Head of caudate nucleus (tissue), 42 donors: Measurements from ENCODE around the gene CADM1.
A peak's percentile ranks its signal among the peaks of the same experiment; 100 is the strongest.

Experiments
- DNase-seq, 42 donors: peaks; one replicate each; pipeline versions ENCODE4 v3.0.0 to v3.0.0-alpha.2; 2020 to 2021; ENCODE audit warnings: mixed read lengths in 7 of 42
- intact Hi-C: fragments of 100-400 bp; cut with DNase I; formaldehyde crosslinking; loops from one replicate; pipeline ENCODE4 v1.15.0; 2022

Gene CADM1

DNA sequence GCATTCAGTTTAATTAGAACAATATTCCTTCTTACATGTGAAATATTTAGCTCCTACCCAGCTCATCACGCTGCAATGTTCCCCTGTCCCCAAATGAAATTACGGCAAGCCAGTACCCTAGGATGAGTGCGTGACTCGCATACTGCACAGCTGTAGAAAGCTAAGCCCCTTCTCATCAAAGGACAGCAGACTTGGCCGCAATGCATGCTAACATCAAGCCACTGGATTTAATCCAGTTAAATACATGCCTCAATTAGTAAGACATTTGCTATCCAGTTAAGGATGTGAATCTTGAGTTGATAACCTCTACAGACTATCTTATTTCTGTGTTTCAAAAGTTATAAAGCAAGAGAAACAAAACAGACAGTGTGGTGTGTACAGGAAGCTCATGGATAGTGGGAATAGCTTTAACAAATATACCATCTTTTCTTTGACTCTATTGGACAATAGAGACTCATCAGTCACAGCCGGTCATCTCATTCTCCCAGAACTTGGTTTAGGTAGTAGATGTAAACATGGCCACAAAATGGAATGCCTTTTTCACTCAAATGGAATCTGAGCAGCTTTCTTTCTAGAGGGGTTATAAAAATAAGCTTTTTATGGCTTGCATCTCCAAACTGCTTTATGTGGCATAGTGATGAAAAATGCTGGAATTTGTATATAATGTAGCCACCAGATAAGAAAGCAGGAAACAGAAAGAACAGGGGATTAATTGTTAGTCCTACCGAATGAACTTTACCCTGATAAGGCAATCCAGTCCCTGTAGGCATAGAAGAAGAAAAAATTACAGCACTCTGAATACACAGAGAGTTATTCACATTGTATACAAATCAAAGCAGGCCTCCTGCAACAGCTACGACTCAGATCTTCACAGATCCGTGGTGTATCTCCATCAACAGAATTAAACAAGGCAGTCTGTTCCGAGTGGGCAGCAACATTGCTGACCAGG lies 224.1 kb downstream of the CADM1 start:
- intact Hi-C loops: no loop called here
- no peak for DNase-seq

- intact Hi-C loops: no loop called here
- peak in 1 of 42 donors; percentile 46 for DNase-seq
Measured at GRCh38 chr11:115276799-115277198, 227.4 kb downstream of the CADM1 start.

DNA sequence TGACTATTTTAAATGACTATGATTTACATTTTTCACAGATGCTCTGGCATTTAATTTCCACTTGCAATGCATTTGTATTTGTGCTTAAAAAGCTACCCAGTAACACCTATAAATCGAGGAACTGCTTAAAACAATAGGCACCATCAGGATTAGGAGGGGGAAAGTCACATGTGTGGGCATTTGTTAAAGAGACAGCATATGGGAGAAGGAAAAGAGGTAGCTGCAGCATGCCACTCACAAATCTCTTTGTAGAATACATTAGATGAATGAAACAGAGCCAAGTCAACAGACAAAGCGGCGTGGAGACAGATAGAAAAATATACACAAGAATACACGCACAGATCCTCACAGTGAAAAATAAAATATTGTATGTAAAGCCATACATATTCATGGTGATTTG lies 228.0 kb downstream of the CADM1 start:
- intact Hi-C loops: no loop called here
- no peak for DNase-seq

DNA sequence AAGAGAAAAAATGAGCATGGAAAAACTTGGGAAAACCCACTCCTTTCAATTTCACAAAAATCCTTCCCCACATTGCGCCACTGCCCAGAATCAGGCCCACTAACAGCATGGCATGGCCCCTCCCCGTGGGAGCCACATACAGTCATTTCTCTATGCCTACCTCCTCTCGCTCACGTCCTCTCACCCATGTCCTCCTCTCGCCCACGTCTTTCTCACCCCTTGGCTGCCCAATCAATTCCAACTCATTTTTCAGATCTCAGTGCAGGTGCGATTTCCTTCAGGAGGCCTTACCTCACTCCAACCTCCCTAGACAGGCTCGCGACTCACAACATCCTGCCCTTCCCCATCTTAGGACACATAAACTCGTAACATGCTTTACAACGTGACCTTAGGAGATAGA lies 229.2 kb downstream of the CADM1 start:
- intact Hi-C loops: no loop called here
- DNase-seq: no peak

DNA sequence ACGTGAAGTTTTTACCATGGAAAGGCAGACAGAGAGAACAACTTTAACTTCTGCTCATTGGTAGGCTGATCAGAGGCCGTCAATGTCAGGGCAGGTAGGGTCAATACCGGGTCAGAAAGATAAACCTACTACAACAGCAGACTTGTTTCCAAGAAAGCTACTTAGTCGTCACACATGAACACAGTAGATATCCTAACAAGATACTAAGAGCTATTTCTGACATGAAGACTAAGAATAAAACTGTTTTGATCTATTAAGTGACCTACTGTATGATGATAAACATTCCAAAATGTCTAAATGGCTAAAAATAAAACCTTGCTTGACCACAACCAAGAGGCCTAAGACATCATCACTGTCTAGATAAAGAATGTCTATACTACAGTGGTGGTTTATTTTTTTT lies 231.3 kb downstream of the CADM1 start:
- DNase-seq: no peak
- intact Hi-C loops: no loop called here

- intact Hi-C loops: no loop called here
- no peak for DNase-seq
Measured at GRCh38 chr11:115271643-115272042, 232.6 kb downstream of the CADM1 start.

GRCh38 chr11:115269191-115269950 lies 234.8 kb downstream of the CADM1 start:
- intact Hi-C loops: no loop called here

DNA sequence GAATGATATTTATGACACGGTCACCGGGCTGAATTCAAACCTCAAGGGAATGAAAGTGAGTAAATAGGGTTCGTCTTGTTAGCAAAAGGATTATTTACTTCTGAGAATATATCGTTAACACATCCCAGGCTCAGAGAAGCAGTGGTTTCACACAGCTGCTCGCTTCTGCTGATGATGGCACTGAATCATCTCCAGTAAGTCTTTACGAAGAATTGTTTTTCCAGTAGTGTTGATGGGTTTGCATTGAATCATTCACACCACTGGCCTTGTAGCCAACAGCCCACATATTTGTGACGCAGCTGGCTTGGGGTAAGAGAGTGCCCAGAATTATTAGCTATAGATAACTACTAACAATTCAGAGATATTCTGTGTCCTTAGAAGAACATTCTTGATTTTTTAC lies 236.3 kb downstream of the CADM1 start:
- intact Hi-C loops: no loop called here
- DNase-seq: no peak

More at GRCh38 chr11:115269191-115269950, 234.8 kb downstream of the CADM1 start:
- peak in 8 of 42 donors; percentile 12 to 51 (median 46) for DNase-seq

DNA sequence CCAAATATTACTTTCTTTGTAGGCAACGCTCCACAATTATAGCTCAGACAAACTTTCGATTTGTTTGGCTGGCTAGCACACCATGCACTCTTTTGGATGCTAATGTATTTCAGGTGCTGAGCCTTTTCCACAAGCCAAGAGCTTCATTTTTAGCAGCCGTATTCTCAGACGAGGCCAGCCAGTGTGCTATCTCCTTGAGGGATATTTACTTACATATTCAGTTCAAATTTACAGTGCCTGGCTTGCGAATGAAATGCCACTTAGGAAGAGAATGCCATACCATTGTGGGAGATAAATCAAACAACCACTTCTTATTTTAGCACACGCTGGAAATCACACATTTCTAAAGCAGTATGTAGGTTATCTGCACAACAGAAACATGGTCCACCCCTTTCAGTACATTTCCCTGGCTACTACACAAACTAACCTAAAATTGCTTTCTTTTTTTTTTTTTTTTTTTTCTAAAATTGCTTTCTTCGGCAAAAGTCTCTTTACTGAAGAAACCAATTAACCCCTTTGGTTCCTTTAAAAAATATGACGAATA lies 236.9 kb downstream of the CADM1 start:
- no peak for DNase-seq
- intact Hi-C loops: no loop called here

DNA sequence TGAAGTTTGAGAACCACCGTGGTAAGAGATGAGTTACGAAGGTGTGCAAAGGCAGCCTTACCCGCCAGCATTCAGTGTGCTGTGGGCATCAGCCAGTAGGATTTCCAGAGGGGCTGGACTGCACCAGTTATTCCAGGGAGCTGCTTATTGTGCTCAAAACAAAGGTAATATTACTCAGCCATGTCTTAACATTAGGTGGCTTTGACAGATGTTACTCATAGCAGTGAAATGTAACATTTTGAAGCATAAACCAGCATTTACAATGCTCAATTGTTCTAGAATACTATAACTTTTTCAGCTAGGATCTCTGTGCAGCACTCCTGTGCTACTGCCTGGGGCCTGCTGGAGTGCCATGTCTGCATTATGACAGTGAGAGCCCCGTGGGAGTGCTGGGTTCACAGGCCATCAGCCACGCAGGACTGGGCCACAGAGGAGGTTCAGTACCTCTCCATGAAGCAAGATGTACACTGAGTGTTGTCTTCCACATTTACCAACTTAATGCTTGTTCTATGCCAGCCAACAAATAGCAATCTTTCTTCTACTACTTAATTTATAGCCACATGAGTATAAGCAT lies 238.1 kb downstream of the CADM1 start:
- no peak for DNase-seq
- intact Hi-C loops: no loop called here

- intact Hi-C loops: no loop called here
Measured at GRCh38 chr11:115263799-115264656, 240.2 kb downstream of the CADM1 start.

GRCh38 chr11:115258216-115258615 lies 246.0 kb downstream of the CADM1 start:
- intact Hi-C loops: no loop called here
- no peak for DNase-seq

More at GRCh38 chr11:115263799-115264656, 240.2 kb downstream of the CADM1 start:
- DNase-seq: peak in 1 of 42 donors; percentile 32

DNA sequence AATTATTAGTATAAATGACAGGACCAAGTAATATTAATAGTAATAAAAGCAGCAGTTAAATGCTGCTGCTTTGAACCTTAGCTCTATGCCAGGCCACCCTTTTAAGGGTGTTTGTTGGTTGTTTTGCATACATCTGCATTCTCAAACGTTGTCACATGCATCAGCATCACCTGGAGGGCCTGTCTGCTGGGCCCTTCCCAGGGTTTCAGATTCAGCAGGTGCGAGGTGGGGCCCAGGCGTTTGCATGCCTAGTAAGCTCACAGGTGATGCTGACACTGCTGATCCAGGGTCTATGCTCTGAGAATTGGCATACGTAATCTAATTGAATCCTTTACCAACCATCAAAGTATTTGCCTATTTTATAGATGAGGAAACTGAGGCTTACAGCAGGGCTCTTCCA lies 246.5 kb downstream of the CADM1 start:
- no peak for DNase-seq
- intact Hi-C loops: no loop called here

GRCh38 chr11:115257270-115257669 lies 246.9 kb downstream of the CADM1 start:
- DNase-seq: no peak
- intact Hi-C loops: no loop called here

GRCh38 chr11:115256397-115257197 lies 247.6 kb downstream of the CADM1 start:
- peak in 1 of 42 donors; percentile 17 for DNase-seq
- intact Hi-C loops: no loop called here

DNA sequence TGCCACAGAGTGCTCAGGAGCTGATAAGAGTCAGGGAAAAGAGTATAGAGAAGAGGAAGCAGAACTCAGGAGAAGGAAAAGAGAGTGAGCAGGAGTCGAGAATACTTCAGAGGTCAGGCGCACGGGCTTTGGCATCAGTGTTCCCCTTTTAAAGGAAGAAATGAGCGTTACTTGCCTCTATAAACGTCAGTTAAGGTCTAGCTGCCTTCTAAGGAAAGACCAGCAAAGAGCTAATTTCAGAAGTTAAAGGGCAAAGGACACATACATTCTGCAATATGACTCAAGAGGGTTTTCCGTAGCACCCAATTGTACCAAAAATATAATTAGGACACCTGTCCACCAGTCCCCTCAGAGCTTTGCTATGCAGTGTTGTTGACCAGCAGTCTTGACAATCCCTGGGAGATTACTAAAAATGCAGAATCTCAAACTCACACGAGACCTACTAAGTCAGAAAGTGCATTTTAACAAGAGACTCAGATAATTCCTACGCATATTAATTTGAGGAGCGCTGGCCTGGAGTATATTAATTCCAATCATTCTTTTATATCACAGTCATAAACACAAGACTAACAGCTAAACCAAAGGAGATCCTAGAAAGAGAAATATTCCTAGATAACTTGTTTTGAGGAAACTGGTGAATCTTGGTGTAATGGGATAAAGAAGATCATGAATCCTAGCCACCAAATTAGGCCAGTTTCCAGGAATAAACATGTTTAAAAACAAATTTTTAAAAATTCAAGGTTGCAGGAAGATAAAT lies 249.0 kb downstream of the CADM1 start:
- intact Hi-C loops: no loop called here
- no peak for DNase-seq

DNA sequence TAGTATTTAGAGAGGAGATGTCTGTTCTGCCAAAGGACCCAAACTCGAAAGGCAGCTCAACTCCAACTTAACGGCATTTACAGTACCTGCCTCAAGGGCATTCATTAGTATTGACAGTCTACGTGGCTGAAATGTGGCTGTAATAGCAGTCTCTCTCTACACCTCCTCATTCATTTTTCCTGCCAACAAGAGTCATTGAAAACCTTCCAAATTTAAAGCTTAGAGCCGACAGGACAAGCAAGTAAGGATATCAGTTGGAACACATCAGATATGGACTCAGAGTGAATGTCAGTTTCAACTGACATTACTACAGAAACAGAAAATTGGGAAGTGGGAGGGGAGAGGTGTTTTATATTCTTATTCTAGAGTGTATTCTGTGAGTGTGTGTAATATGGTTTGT lies 253.1 kb downstream of the CADM1 start:
- DNase-seq: no peak
- intact Hi-C loops: no loop called here
